GM19372 (cell line): ENCODE measurements around the gene CERKL.

Source experiments
- ATAC-seq: cut with Tn5 transposase; IDR thresholded peaks from one replicate; pipeline ENCODE4 v1.9.1; 2021; ENCODE audit warnings: mild to moderate bottlenecking, low read depth, moderate library complexity; ENCODE audit not compliant: unreplicated experiment

The CERKL gene

DNA sequence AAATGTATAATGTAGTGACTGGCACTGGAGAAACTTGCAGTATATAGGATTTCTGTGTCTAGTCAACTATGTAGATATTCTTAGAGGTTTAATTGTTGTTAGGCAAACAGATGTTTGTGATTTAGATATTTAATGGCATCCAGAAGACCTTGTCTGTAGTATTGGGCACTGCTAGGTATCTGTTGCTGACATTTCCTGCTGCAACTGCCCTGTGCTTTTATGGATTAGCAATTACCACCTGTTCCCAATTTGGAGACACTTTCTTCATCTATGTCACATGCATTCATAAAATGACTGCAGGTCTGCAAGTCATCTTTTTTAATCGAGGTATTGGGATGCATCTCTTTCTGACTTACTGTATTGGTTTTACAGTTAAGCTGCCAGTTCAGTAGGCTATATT lies 128.5 kb downstream of the CERKL start:
- ATAC-seq: no peak

DNA sequence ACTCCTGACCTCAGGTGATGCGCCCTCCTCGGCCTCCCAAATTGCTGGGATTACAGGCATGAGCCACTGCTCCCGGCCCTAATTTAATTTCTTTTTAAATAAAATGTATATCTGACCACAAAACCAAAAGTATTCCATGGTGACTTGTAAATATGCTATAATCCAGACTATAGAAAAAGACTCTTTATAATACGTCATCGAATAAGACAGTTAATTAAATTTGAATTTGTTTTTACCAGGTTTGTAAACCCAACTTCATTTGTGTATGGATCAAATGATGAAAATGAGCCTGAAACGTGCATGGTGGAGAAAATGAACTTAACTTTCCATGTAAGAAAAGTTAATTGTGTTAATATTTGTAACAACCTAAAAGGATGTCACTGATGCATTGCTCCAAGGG lies 129.8 kb downstream of the CERKL start:
- no peak for ATAC-seq

DNA sequence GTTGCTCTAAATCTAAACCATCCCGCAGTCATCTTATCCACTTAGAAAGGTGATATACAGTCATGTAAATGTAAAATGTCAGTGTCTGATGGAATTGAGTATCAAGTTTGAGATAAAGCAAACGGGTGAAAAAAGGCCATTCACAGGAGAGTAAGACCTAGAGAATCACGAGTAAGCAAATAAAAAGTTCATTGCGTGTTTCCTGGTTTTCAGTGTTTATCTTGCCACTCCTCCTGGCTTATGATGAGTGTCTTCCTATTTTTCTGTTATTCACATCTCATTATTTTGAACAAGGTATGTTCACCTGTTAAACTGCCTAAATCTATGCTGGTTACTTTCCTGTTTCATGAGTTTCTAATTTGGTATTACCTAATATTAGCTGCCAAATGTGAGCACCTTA lies 130.9 kb downstream of the CERKL start:
- ATAC-seq: no peak

GRCh38 chr2:181523756-181524155 lies 133.1 kb downstream of the CERKL start:
- no peak for ATAC-seq

DNA sequence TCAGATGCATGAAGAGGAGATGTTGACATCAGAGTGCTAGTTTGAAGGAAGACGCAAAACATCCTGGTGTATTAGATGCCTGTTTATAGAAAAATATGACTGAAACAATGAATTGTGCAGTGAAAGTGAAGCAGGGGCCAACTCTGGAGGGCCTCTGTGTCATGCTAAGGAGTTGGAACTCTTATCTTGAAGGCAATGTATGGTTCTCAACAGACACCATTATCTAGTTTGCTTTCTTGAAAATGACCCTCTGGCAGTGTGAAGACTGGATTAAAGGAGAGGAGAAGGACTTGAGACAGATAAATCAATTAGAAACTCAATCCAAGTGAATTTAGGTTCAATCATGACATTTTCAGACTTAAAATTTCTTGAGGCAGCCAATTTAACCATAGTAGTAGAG lies 136.7 kb downstream of the CERKL start:
- no peak for ATAC-seq

GRCh38 chr2:181517685-181518301 lies 139.1 kb downstream of the CERKL start:
- no peak for ATAC-seq

DNA sequence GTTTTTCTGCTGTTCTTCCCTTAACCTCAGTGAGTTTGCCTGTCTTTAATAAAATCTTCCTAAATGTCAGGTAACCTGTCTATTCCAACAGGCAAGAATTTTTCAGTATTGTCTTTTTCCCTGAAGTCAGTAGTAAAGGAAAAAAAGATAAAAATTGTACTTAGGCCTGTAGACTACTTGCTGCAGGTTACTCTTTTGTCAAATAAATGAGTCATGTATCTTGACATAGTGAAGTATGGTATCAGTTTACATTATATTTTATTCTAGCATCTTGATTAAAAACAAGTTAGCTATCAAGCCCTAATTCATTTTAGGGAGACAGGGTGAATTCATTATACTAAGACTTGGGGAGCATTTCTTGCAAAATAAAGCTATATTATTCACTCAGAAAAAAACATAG lies 139.9 kb downstream of the CERKL start:
- ATAC-seq: no peak

GRCh38 chr2:181515719-181516118 lies 141.2 kb downstream of the CERKL start:
- no peak for ATAC-seq

DNA sequence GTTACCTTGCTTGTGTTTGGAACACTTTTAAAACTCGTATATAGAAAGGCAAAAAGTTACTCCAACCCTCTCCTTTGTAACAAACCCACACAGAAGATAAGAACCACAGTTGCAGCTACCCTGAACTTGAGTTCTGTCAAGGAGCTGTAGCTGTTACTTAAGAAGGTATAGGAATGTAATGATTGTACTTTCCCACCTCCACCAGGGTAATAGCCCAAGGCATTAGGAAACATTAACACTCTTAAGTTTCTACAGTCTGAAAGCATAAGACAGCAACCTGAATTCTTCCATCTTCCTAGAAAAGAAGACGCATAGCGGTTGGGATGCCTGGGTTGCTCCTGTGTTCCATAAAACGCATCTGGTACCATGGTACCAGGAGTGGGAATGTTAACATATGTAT lies 156.7 kb downstream of the CERKL start:
- no peak for ATAC-seq

GRCh38 chr2:181499231-181499630 lies 157.7 kb downstream of the CERKL start:
- ATAC-seq: no peak
